ENCODE results near the gene MIPEP.

- TF ChIP-seq POLR2A (IDR thresholded peaks at IDR 0.05; ENCODE audit: low read length) (no peak), GATA1 (IDR thresholded peaks at IDR 0.05; ENCODE audit: low read depth, low read length) (no peak)
Measured at GRCh38 chr13:23883255-23883654, 5.9 kb downstream of the MIPEP start.

Data from erythroblast (primary cell).